IMR-90 (cell line): ENCODE data around the gene PSMD8. TPM values are rescaled to one million over a fixed set of nuclear protein-coding genes. Genes with fewer than 3 reads are reported as not detected.

Source experiments
- ATAC-seq: fragments of 200-7000 bp; cut with Tn5 transposase; 2 replicates; pipeline ENCODE4 v1.9.1; 2020; ENCODE audit warnings: low read depth, mild to moderate bottlenecking, moderate library complexity
- BruUV-seq: library from RNA; stranded (reverse); fragments of 400-500 nt; replicated peaks from 2 replicates; lab custom pipeline; 2021; lab: Mats Ljungman, UMichigan
- CTCF ChIA-PET: fragments of 300-600 bp; formaldehyde crosslinking; extraction: SDS; loops from one replicate; lab custom pipeline; 2021; ENCODE audit warnings: antibody characterized with exemption; lab: Yijun Ruan, JAX
- POLR2A ChIA-PET: fragments of 300-600 bp; sonication (Branson Sonifier 250); formaldehyde crosslinking; loops from one replicate; lab custom pipeline; 2022; ENCODE audit warnings: antibody characterized with exemption; ENCODE audit not compliant: unreplicated experiment; lab: Charles Lee
- DNase-seq: peaks from one replicate; pipeline ENCODE4 v3.0.0; 2013
- H2AFZ ChIP-seq: replicated peaks from 2 replicates; pipeline ENCODE3; 2013; ENCODE audit warnings: low read length, mild to moderate bottlenecking; ENCODE audit not compliant: poor library complexity
- H2AK5ac ChIP-seq: 2 replicates; pipeline ENCODE4 v1.6.1; 2013; ENCODE audit warnings: low read depth, low read length, inconsistent platforms
- H2AK9ac ChIP-seq: replicated peaks from 2 replicates; pipeline ENCODE3; 2013; ENCODE audit warnings: mild to moderate bottlenecking, low read depth, low read length, moderate library complexity; ENCODE audit not compliant: poor library complexity
- H2BK120ac ChIP-seq: 2 replicates; pipeline ENCODE4 v1.6.1; 2013; ENCODE audit warnings: low read depth, low read length, inconsistent platforms
- H2BK15ac ChIP-seq: 3 replicates; pipeline ENCODE4 v1.6.1; 2013; ENCODE audit warnings: low read depth, low read length, inconsistent platforms
- H2BK20ac ChIP-seq: 2 replicates; pipeline ENCODE4 v1.6.1; 2013; ENCODE audit warnings: low read depth, mild to moderate bottlenecking, inconsistent platforms, low read length, moderate library complexity
- H2BK5ac ChIP-seq: 2 replicates; pipeline ENCODE4 v1.6.1; 2013; ENCODE audit warnings: mild to moderate bottlenecking, low read depth, low read length, inconsistent platforms; ENCODE audit not compliant: poor library complexity, severe bottlenecking
- H3K14ac ChIP-seq: replicated peaks from 2 replicates; pipeline ENCODE4 v1.6.1; 2013; ENCODE audit warnings: low read depth, low read length, inconsistent platforms
- H3K18ac ChIP-seq: 2 replicates; pipeline ENCODE4 v1.6.1; 2013; ENCODE audit warnings: low read depth, low read length, control low read depth
- H3K23ac ChIP-seq: 2 replicates; pipeline ENCODE4 v1.6.1; 2013; ENCODE audit warnings: low read depth, low read length, inconsistent platforms
- H3K27ac ChIP-seq: 2 replicates; pipeline ENCODE4 v1.5.1; 2013; ENCODE audit warnings: mild to moderate bottlenecking, control low read depth, low read length; ENCODE audit not compliant: insufficient read depth
- H3K27me3 ChIP-seq: 2 replicates; pipeline ENCODE4 v1.6.1; 2013; ENCODE audit warnings: low read length; ENCODE audit not compliant: control insufficient read depth, insufficient read depth
- H3K36me3 ChIP-seq: 2 replicates; pipeline ENCODE4 v1.6.1; 2013; ENCODE audit warnings: low read length, mixed read lengths; ENCODE audit not compliant: control insufficient read depth, insufficient read depth
- H3K4ac ChIP-seq: 2 replicates; pipeline ENCODE4 v1.6.1; 2013; ENCODE audit warnings: low read depth, low read length, inconsistent platforms
- H3K4me1 ChIP-seq: 2 replicates; pipeline ENCODE4 v1.6.1; 2013; ENCODE audit warnings: low read length, mixed read lengths; ENCODE audit not compliant: control insufficient read depth, insufficient read depth
- H3K4me2 ChIP-seq: 2 replicates; pipeline ENCODE4 v1.6.1; 2013; ENCODE audit warnings: low read depth, mild to moderate bottlenecking, control low read depth, low read length, moderate library complexity
- H3K4me3 ChIP-seq: 2 replicates; pipeline ENCODE4 v1.5.1; 2013; ENCODE audit warnings: low read depth, mild to moderate bottlenecking, control low read depth, low read length, moderate library complexity; ENCODE audit not compliant: insufficient read depth
- H3K56ac ChIP-seq: 2 replicates; pipeline ENCODE4 v1.6.1; 2013; ENCODE audit warnings: low read length, inconsistent platforms; ENCODE audit not compliant: insufficient read depth; ENCODE audit errors: extremely low read depth
- H3K79me1 ChIP-seq, 2 experiments: 2 replicates each; pipeline ENCODE4 v1.6.1; 2013; ENCODE audit warnings: low read length in 2 of 2, inconsistent platforms in 1 of 2, low read depth in 1 of 2
- H3K9ac ChIP-seq: 2 replicates; pipeline ENCODE4 v1.6.1; 2013; ENCODE audit warnings: low read depth, low read length, control low read depth
- H3K9me1 ChIP-seq: 2 replicates; pipeline ENCODE4 v1.6.1; 2013; ENCODE audit warnings: low read length, inconsistent platforms; ENCODE audit not compliant: insufficient read depth
- H3K9me3 ChIP-seq: 2 replicates; pipeline ENCODE4 v1.6.1; 2013; ENCODE audit warnings: low read length; ENCODE audit not compliant: control insufficient read depth, insufficient read depth
- H4K20me1 ChIP-seq: 2 replicates; pipeline ENCODE4 v1.6.1; 2013; ENCODE audit warnings: low read length, inconsistent platforms; ENCODE audit not compliant: insufficient read depth
- H4K5ac ChIP-seq: 2 replicates; pipeline ENCODE4 v1.6.1; 2013; ENCODE audit warnings: mild to moderate bottlenecking, low read depth, low read length, control low read depth
- H4K8ac ChIP-seq, 2 experiments: 2 replicates each; pipeline ENCODE4 v1.6.1; 2013; ENCODE audit warnings: low read depth in 2 of 2, low read length in 2 of 2, control low read depth in 1 of 2, inconsistent platforms in 1 of 2
- H4K91ac ChIP-seq: 2 replicates; pipeline ENCODE4 v1.6.1; 2013; ENCODE audit warnings: low read depth, low read length, inconsistent platforms; ENCODE audit not compliant: insufficient read depth
- BHLHE40 ChIP-seq: fragments of 150-350 bp; IDR thresholded peaks from 2 replicates; pipeline ENCODE4 v1.6.1; 2016; ENCODE audit warnings: mild to moderate bottlenecking, low read depth, low read length
- CEBPB ChIP-seq: IDR thresholded peaks from 2 replicates; pipeline ENCODE4 v1.6.1; 2012; ENCODE audit warnings: low read depth, low read length, improper control_type of control experiment
- CHD1 ChIP-seq: IDR thresholded peaks from 2 replicates; pipeline ENCODE4 v1.6.1; 2012; ENCODE audit warnings: low read depth, low read length, improper control_type of control experiment
- FOS ChIP-seq: fragments of 150-350 bp; IDR thresholded peaks from 2 replicates; pipeline ENCODE4 v1.6.1; 2016; ENCODE audit warnings: low read depth, low read length
- MAFK ChIP-seq: IDR thresholded peaks from 2 replicates; pipeline ENCODE4 v1.6.1; 2012; ENCODE audit warnings: low read depth, low read length, improper control_type of control experiment
- MAZ ChIP-seq: IDR thresholded peaks from 2 replicates; pipeline ENCODE4 v1.6.1; 2012; ENCODE audit warnings: low read depth, mild to moderate bottlenecking, low read length, improper control_type of control experiment, moderate library complexity, borderline replicate concordance
- MXI1 ChIP-seq: IDR thresholded peaks from 2 replicates; pipeline ENCODE4 v1.6.1; 2012; ENCODE audit warnings: low read depth, mild to moderate bottlenecking, low read length, moderate library complexity, borderline replicate concordance
- NFE2L2 ChIP-seq: fragments of 150-350 bp; IDR thresholded peaks from 2 replicates; pipeline ENCODE4 v1.6.1; 2016; ENCODE audit warnings: low read depth, mild to moderate bottlenecking, low read length
- POLR2A ChIP-seq: IDR thresholded peaks from 2 replicates; pipeline ENCODE4 v1.6.1; 2012; ENCODE audit warnings: mild to moderate bottlenecking, low read depth, low read length
- RAD21 ChIP-seq: IDR thresholded peaks from 2 replicates; pipeline ENCODE4 v1.6.1; 2012; ENCODE audit warnings: low read length, improper control_type of control experiment
- RCOR1 ChIP-seq: IDR thresholded peaks from 2 replicates; pipeline ENCODE4 v1.6.1; 2012; ENCODE audit warnings: mild to moderate bottlenecking, low read length, improper control_type of control experiment; ENCODE audit not compliant: insufficient replicate concordance
- RFX5 ChIP-seq: IDR thresholded peaks from 2 replicates; pipeline ENCODE4 v1.8.0; 2012; ENCODE audit warnings: low read depth, mild to moderate bottlenecking, low read length, moderate library complexity
- SMC3 ChIP-seq: fragments of 150-350 bp; IDR thresholded peaks from 2 replicates; pipeline ENCODE4 v1.6.1; 2016; ENCODE audit warnings: low read depth, mild to moderate bottlenecking, antibody characterized with exemption, low read length, moderate library complexity
- WGBS, 2 experiments: methylation state at CpG; one replicate each; pipeline versions ENCODE4 v1.1.5 to v1.1.7; 2013; ENCODE audit warnings: missing lambda C conversion rate in 2 of 2; ENCODE audit not compliant: insufficient read length in 1 of 2; ENCODE audit errors: extremely low coverage in 2 of 2; 5-methylcytosine and 5-hydroxymethylcytosine counted together
- dilution Hi-C: fragments of 300-500 bp; cut with HindIII; formaldehyde crosslinking; loops from one replicate; pipeline ENCODE4 v1.14.3; 2018; ENCODE audit warnings: low sequenced_read_pairs; ENCODE audit not compliant: unreplicated experiment
- in situ Hi-C: fragments of 300-500 bp; cut with MboI; formaldehyde crosslinking; loops from 3 replicates; pipeline ENCODE4 v1.14.3; 2019; ENCODE audit warnings: low sequenced_read_pairs, inconsistent platforms, mixed read lengths
- intact Hi-C: fragments of 100-400 bp; cut with micrococcal nuclease; formaldehyde crosslinking; loops from 2 replicates; pipeline ENCODE4 v1.10.0; 2022
- polyA plus RNA-seq, 3 experiments: library from polyadenylated mRNA; depleted of rRNA; stranded (reverse); fragments of >200 nt; gene quantifications; 2 replicates each; pipeline ENCODE4 v1.2.3, GENCODE V29; 2012; ENCODE audit warnings: low replicate concordance in 1 of 3
- total RNA-seq: library from RNA; depleted of rRNA; stranded (reverse); fragments of >200 nt; gene quantifications from 2 replicates; pipeline ENCODE4 v1.2.3, GENCODE V29; 2012
- TF ChIP-seq, protein P1 (sequence below): conservative IDR thresholded peaks from 2 replicates; pipeline ENCODE4 v1.5.1; 2012; ENCODE audit warnings: mild to moderate bottlenecking, low read depth, low read length, improper control_type of control experiment
- TF ChIP-seq, protein P2 (sequence below): fragments of 150-350 bp; IDR thresholded peaks from 2 replicates; pipeline ENCODE4 v1.6.1; 2016; ENCODE audit warnings: low read depth, mild to moderate bottlenecking, low read length, moderate library complexity, borderline replicate concordance
- TF ChIP-seq, protein P3 (sequence below): fragments of 150-350 bp; IDR thresholded peaks from 2 replicates; pipeline ENCODE4 v1.6.1; 2017; ENCODE audit warnings: mild to moderate bottlenecking, antibody characterized with exemption, low read length, low read depth

PSMD8 gene
- total and polyA plus RNA-seq, 2 of the 4 experiments (the other 2 are of a cell fraction) = 475 to 644 TPM

DNA sequence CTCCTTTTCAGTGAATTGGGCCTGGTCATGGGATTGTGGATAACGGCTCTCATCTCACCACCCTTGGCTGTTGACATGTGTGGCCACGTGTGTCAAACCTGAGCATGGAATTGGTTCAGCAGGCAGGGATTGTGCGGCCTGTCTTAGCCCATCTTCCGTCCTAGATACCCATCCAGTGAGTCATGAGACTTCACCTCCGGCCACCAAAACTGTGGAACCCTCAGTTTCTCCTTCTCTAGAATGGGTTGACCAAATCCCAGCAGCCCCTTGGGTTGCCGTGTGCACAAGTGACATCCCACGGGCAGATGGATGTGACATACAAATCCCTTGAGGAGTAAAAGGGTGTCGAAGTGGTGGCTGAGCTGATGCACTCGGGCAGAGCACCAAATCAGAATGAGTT lies 6.8 kb downstream of the PSMD8 start:
- H3K27ac ChIP-seq = no peak overlapping the region
- H3K56ac ChIP-seq = no peak overlapping the region
- H3K4me1 ChIP-seq = peaks cover 11% of the 10 kb centered on the region
- ATAC-seq = no peak
- CTCF ChIA-PET = no interaction called here
- TF ChIP-seq CHD1 = no peak
- TF ChIP-seq, protein P1, sequence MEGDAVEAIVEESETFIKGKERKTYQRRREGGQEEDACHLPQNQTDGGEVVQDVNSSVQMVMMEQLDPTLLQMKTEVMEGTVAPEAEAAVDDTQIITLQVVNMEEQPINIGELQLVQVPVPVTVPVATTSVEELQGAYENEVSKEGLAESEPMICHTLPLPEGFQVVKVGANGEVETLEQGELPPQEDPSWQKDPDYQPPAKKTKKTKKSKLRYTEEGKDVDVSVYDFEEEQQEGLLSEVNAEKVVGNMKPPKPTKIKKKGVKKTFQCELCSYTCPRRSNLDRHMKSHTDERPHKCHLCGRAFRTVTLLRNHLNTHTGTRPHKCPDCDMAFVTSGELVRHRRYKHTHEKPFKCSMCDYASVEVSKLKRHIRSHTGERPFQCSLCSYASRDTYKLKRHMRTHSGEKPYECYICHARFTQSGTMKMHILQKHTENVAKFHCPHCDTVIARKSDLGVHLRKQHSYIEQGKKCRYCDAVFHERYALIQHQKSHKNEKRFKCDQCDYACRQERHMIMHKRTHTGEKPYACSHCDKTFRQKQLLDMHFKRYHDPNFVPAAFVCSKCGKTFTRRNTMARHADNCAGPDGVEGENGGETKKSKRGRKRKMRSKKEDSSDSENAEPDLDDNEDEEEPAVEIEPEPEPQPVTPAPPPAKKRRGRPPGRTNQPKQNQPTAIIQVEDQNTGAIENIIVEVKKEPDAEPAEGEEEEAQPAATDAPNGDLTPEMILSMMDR = no peak
- TF ChIP-seq BHLHE40 = no peak
- no peak for TF ChIP-seq FOS
- TF ChIP-seq, protein P2, sequence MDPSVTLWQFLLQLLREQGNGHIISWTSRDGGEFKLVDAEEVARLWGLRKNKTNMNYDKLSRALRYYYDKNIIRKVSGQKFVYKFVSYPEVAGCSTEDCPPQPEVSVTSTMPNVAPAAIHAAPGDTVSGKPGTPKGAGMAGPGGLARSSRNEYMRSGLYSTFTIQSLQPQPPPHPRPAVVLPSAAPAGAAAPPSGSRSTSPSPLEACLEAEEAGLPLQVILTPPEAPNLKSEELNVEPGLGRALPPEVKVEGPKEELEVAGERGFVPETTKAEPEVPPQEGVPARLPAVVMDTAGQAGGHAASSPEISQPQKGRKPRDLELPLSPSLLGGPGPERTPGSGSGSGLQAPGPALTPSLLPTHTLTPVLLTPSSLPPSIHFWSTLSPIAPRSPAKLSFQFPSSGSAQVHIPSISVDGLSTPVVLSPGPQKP = no peak
- TF ChIP-seq RAD21 = no peak
- no peak for TF ChIP-seq POLR2A
- TF ChIP-seq, protein P3, sequence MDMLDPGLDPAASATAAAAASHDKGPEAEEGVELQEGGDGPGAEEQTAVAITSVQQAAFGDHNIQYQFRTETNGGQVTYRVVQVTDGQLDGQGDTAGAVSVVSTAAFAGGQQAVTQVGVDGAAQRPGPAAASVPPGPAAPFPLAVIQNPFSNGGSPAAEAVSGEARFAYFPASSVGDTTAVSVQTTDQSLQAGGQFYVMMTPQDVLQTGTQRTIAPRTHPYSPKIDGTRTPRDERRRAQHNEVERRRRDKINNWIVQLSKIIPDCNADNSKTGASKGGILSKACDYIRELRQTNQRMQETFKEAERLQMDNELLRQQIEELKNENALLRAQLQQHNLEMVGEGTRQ = no peak
- TF ChIP-seq MAFK = no peak
- no peak for TF ChIP-seq CEBPB
- TF ChIP-seq RCOR1 = no peak
- no peak for TF ChIP-seq RFX5
- no peak for TF ChIP-seq SMC3
- no peak for TF ChIP-seq MXI1
- TF ChIP-seq NFE2L2 = no peak
- TF ChIP-seq MAZ = no peak
- H3K9ac ChIP-seq = no peak overlapping the region
- H4K8ac ChIP-seq = no peak overlapping the region
- no peak for DNase-seq
- POLR2A ChIA-PET = no interaction called here
- H2BK5ac ChIP-seq = no peak overlapping the region
- no peak overlapping the region for H4K5ac ChIP-seq
- no peak overlapping the region for H3K23ac ChIP-seq
- no peak overlapping the region for H2BK20ac ChIP-seq
- H3K79me1 ChIP-seq = peaks cover 20 to 75% of the 10 kb centered on the region in 2 experiments; a peak in 3 of 4 replicates
- no peak overlapping the region for H2AFZ ChIP-seq
- H3K36me3 ChIP-seq = peaks cover 61% of the 10 kb centered on the region
- H3K4ac ChIP-seq = no peak overlapping the region
- dilution Hi-C loops (no loop called here), intact Hi-C loops (no loop called here), in situ Hi-C loops (no loop called here)
- no peak overlapping the region for H2AK5ac ChIP-seq
- H3K4me3 ChIP-seq = no peak overlapping the region
- no peak overlapping the region for H3K4me2 ChIP-seq
- no peaks in the 10 kb centered on the region for H3K27me3 ChIP-seq
- H4K91ac ChIP-seq = no peak overlapping the region
- H3K9me3 ChIP-seq = no peaks in the 10 kb centered on the region
- H3K14ac ChIP-seq = no peak overlapping the region
- H3K9me1 ChIP-seq = peaks cover 18% of the 10 kb centered on the region
- H3K18ac ChIP-seq = no peak overlapping the region
- no peak overlapping the region for H2BK15ac ChIP-seq
- no TSS peak for BruUV-seq
- WGBS, 2 experiments = 100% methylated on average over 1 of the region's 9 CpGs; no CpG with 5 or more reads in 1 of the 2 experiments
- H2BK120ac ChIP-seq = no peak overlapping the region
- H4K20me1 ChIP-seq = peaks cover 46% of the 10 kb centered on the region
- H2AK9ac ChIP-seq = no peak overlapping the region
